ENCODE results near the gene MACROD2. TPM values are rescaled to one million over a fixed set of nuclear protein-coding genes. Genes with fewer than 3 reads are reported as not detected.

The MACROD2 gene
- total RNA-seq, 1 experiment from 2014 or later = 1.6 TPM

- H3K27ac ChIP-seq (ENCODE audit: insufficient read length, low read depth, low read length) = no peak overlapping the region
- no peak overlapping the region for H4K8ac ChIP-seq (replicated peaks; ENCODE audit: insufficient read length, low read depth, low read length)
- H3K56ac ChIP-seq (ENCODE audit: insufficient read length, low read depth, low read length) = no peak overlapping the region
- H4K20me1 ChIP-seq (ENCODE audit: control insufficient read depth, insufficient read depth, insufficient read length) = no peaks in the 10 kb centered on the region
- no peaks in the 10 kb centered on the region for H3K4me1 ChIP-seq (ENCODE audit: insufficient read depth, low read length)
- no peak overlapping the region for H3K4ac ChIP-seq (ENCODE audit: low read depth, low read length)
- H3K9me3 ChIP-seq (ENCODE audit: control insufficient read depth, low read depth, low read length) = no peaks in the 10 kb centered on the region
- no peak for DNase-seq
- H3K9me3 Mint-ChIP-seq = no peaks in the 10 kb centered on the region; a peak in 1 of 5 replicates
- no peak overlapping the region for H4K91ac ChIP-seq (ENCODE audit: insufficient read length, low read depth, low read length)
- no peak overlapping the region for H3K4me3 Mint-ChIP-seq
- no peak overlapping the region for H3K23ac ChIP-seq (ENCODE audit: insufficient read length, low read depth, low read length)
- peaks cover 13 to 14% of the 10 kb centered on the region in 2 experiments for H3K4me1 Mint-ChIP-seq
- no peak for TF ChIP-seq CTCF (conservative IDR thresholded peaks at IDR 0.05)
- H3K36me3 Mint-ChIP-seq (ENCODE audit: insufficient read depth in 1 of 3, low read depth in 3 of 3) = peaks cover 0 to 4% (median 0%) of the 10 kb centered on the region in 3 experiments; a peak in 1 of 7 replicates
- H3K9ac ChIP-seq (ENCODE audit: extremely low read depth, insufficient read length, low read length) = no peak overlapping the region
- H2BK120ac ChIP-seq (ENCODE audit: low read depth, low read length, poor library complexity, severe bottlenecking) = no peak overlapping the region
- H2AFZ ChIP-seq (ENCODE audit: low read length) = no peak overlapping the region
- H2BK20ac ChIP-seq (ENCODE audit: low read depth, low read length, poor library complexity, severe bottlenecking) = no peak overlapping the region
- peaks cover 2% of the 10 kb centered on the region; the same call in 1 of the 2 replicates for H3K27me3 Mint-ChIP-seq (ENCODE audit: low read depth)
- no peak overlapping the region for H3T11ph ChIP-seq (ENCODE audit: low read length)
- no peak overlapping the region for H2BK15ac ChIP-seq (ENCODE audit: low read depth, low read length)
- H4K5ac ChIP-seq (ENCODE audit: insufficient read length, low read depth, low read length) = no peak overlapping the region
- no peaks in the 10 kb centered on the region for H3K79me1 ChIP-seq (ENCODE audit: insufficient read depth, low read depth, low read length, poor library complexity, severe bottlenecking)
- H2BK12ac ChIP-seq (ENCODE audit: insufficient read length, low read depth, low read length) = no peak overlapping the region
- no peaks in the 10 kb centered on the region for H3K79me2 ChIP-seq (ENCODE audit: insufficient read depth, low read length)
- H3K14ac ChIP-seq (ENCODE audit: insufficient read depth, low read length) = no peak overlapping the region
- no peak overlapping the region for H3K27ac Mint-ChIP-seq
- no peak overlapping the region for H2BK5ac ChIP-seq (ENCODE audit: insufficient read length, low read length)
- H3K4me2 ChIP-seq (ENCODE audit: insufficient read depth, insufficient read length, low read length) = no peak overlapping the region
- no peaks in the 10 kb centered on the region for H3K23me2 ChIP-seq (ENCODE audit: insufficient read length, low read depth, low read length, poor library complexity, severe bottlenecking)
- no peaks in the 10 kb centered on the region for H3K27me3 ChIP-seq (ENCODE audit: insufficient read depth, low read length)
- H2AK5ac ChIP-seq (ENCODE audit: insufficient read length, low read length) = no peak overlapping the region
- no peak overlapping the region for H3K18ac ChIP-seq (ENCODE audit: insufficient read length, low read depth, low read length)
Observed at GRCh38 chr20:16018881-16019280, 2023.6 kb downstream of the MACROD2 start.

All from H9 (cell line).